DOHH2 (cell line): ENCODE results near the gene TLCD2.

Experiments
- EZH2phosphoT487 ChIP-seq: fragments of 200-600 bp; sonication (generic); IDR thresholded peaks from 2 replicates; pipeline ENCODE4 v1.6.1; 2017; ENCODE audit warnings: borderline replicate concordance, mild to moderate bottlenecking, antibody characterized with exemption, low read length, moderate library complexity, mixed read lengths
- TF ChIP-seq, protein P1 (sequence below): fragments of 200-600 bp; sonication (generic); IDR thresholded peaks from one replicate; pipeline ENCODE4 v1.5.1; 2014; ENCODE audit warnings: antibody characterized with exemption, mild to moderate bottlenecking, low read depth, low read length; ENCODE audit not compliant: poor library complexity, severe bottlenecking

DNA sequence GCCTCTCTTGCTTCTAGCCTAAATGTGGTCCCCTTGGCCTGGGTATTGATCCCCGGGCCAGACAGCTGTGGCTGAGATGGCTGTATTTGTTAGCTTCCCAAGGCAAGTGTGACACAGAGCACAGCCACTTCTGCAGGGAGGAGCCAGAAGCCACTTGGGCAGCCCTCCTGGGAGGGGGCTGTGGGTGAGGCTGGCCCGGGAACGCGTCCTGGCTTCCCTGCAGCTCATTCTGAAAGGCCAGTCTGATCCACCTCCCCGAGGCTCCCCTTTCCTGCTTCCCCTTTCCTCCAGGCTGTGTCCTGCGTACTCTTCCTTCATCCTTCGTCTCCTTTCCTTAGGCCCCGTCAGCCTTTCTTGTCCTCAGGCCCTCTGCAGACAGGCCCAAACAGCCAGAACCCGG is 40.5 kb upstream of the TLCD2 start:
- TF ChIP-seq, protein P1, sequence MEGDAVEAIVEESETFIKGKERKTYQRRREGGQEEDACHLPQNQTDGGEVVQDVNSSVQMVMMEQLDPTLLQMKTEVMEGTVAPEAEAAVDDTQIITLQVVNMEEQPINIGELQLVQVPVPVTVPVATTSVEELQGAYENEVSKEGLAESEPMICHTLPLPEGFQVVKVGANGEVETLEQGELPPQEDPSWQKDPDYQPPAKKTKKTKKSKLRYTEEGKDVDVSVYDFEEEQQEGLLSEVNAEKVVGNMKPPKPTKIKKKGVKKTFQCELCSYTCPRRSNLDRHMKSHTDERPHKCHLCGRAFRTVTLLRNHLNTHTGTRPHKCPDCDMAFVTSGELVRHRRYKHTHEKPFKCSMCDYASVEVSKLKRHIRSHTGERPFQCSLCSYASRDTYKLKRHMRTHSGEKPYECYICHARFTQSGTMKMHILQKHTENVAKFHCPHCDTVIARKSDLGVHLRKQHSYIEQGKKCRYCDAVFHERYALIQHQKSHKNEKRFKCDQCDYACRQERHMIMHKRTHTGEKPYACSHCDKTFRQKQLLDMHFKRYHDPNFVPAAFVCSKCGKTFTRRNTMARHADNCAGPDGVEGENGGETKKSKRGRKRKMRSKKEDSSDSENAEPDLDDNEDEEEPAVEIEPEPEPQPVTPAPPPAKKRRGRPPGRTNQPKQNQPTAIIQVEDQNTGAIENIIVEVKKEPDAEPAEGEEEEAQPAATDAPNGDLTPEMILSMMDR: no peak
- TF ChIP-seq EZH2phosphoT487: no peak
